EH (cell line): ENCODE data around the gene PNPLA8.

Experiments used
- DNase-seq: peaks from one replicate; pipeline ENCODE4 v3.0.0-alpha.2; 2015; ENCODE audit warnings: low read depth

Gene PNPLA8

DNA sequence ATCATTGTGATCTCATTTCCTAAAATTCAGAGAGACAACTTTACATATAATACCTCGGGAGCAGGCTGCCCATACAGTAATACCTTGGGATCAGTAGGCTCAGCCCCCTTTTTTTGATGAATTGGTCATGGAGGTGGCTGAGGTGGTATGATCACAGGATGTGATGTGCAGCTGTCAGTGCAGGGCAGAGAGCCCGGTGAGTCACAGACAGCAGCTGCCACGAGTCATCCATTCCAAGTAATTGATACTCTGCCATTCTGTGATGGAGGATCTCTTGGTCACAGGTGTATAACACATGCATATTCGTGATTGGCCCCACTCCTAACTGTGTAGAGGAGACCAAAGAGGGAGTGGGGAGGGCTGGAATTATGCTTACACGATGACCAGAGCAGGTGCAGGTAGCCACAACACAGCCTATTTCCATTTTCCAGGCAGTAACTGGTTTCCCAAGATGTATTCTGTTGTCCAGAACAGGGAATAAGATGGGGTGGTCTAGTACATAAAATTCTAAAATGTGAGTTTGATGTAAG lies 83.8 kb downstream of the PNPLA8 start:
- no peak for DNase-seq

DNA sequence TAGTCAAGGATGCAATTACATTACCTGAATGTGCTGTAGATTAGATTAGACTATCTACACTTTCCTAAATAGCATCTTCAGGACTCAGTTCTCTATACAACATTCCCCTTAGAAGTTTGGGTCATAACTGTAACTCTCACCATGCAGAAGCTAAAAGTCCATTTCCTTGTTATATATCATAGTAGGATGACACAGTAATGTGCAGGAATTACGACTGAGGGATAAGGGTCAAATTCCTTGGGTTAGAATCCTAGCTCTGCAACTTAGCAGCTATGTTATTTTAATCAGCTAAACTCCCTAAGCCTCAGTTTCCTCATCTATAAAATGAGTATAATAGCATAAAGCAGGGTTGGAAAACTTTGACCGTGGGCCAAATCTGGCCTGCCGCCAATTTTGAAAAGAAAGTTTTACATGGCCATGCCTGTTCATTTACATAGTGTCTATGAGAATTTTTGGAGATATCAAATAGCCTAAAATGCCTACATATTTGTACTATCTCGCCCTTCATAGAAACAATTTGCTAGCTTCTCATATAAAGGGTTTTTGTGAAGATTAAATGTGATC lies 84.5 kb downstream of the PNPLA8 start:
- DNase-seq: no peak

- DNase-seq: no peak
Measured at GRCh38 chr7:108440613-108441012, 85.3 kb downstream of the PNPLA8 start.

GRCh38 chr7:108436906-108437305 lies 89.0 kb downstream of the PNPLA8 start:
- DNase-seq: no peak

- DNase-seq: no peak
Measured at GRCh38 chr7:108434010-108434409, 91.9 kb downstream of the PNPLA8 start.

GRCh38 chr7:108431099-108431498 lies 94.8 kb downstream of the PNPLA8 start:
- DNase-seq: no peak

DNA sequence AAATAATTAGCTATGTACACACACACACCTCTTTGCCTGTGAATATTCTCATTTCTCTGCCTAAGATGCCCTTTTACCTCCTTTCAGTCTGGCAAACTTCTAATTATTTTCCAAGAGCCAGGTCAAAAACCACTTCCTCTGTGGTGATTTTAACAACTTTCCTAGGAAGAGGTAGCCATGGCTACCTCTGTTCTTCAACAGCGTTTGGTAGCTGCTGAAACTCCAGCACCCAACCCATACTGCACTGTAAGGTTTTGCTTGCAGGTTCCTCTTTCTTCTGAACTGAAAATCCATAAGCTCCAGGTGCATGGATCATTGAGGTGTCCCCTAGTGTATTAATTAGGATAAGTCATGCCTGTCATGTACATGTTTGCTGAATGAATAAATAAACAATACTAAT lies 95.3 kb downstream of the PNPLA8 start:
- DNase-seq: no peak

DNA sequence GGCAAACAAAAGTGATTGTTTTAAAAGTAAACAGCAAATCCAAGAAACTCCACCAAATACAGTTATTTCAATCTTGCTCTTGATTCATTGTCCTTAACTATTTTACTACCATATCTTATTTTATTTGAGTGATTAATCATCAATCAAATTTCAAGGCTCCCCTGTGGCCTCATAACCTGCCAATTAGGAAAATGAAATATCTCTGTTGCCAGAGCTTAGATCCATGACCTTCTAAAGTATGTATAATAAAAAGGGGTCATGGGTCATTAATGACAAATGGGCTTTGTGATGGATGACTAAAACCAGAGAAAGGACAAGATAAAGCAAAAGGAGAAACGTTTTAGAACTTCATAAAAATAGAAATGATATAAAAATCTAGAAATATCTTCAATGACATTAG lies 98.2 kb downstream of the PNPLA8 start:
- DNase-seq: no peak

DNA sequence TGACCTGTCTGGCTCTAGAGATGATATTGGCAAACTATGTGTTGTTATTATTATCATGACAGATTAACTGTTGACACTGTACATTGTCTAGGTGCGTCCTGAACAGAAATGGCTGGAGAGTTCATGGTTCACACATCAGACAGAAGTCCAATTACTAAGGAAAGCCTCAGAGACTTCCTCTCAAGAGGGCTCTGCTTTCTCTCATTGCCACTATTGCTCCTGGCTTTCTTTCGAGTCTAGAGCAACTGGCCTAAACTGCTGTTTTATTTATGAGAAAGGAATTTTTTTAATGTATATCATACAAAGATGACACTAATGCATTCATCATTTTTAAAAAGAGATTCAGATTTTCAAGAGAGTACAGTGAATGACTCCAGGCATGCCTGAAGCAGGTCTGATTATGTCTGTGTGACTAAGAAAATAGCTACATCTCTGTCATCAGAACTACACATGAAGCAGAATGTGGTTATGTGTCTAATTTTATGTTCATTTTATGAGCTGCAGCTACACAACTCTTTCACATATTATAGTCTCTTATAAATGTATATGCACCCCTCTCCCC lies 100.1 kb downstream of the PNPLA8 start:
- DNase-seq: no peak

- no peak for DNase-seq
Measured at GRCh38 chr7:108424013-108424412, 101.9 kb downstream of the PNPLA8 start.

- no peak for DNase-seq
Measured at GRCh38 chr7:108423089-108423989, 102.6 kb downstream of the PNPLA8 start.

DNA sequence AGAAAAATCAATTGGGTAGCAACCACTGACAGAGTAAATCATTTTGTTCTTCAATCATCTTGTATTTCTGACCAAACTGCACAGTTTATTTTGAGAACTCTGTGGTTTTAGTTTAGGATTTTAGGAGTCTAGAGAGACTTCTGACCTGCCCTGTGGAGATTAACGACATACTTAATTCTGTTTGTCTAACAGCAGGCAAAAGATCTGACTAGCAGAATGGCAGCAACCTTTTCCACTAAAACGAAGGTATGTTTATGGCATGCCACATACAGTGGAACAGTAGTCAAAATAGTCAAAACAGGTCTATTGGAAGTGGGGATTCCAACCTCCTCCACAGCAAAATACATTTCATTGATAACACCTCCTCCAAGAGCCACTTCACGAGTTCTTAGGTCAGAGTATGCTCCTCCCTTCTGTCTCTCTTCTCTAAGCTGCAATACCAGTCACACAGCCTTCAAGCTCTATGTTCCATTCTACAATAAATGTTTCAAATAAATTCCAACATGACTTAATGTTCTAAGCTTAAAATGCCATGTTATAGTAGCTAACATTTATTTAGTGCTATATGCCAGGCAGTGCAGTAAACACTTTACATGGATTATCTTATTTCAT lies 104.1 kb downstream of the PNPLA8 start:
- no peak for DNase-seq
